ENCODE measurements around the gene NPEPL1. TPM values are rescaled to one million over a fixed set of nuclear protein-coding genes. Genes with fewer than 3 reads are reported as not detected.

Gene NPEPL1
- total and polyA plus RNA-seq, 10 of the 15 experiments (the other 5 are each of a cell fraction or from before 2014, with no cell fraction given): 0.08 to 21.3 (median 10.2) TPM

GRCh38 chr20:58703765-58704371 is 11.3 kb downstream of the NPEPL1 start:
- H3K27ac ChIP-seq (ENCODE audit: control insufficient read depth, insufficient read depth): no peak overlapping the region
- ChIA-PET RAD21 (ENCODE audit: unreplicated experiment) (no interaction called here), POLR2A (no interaction called here), SMC1A (ENCODE audit: uncharacterized antibody, unreplicated experiment) (no interaction called here), CTCF (interaction anchor here (0.9 to 1.0 kb wide), 2 partner anchors 11 to 468 kb away, joined by 4 to 5 read pairs; no protein-coding TSS in a partner anchor)
- H3K4me1 ChIP-seq (ENCODE audit: control insufficient read depth, insufficient read depth, low read length): no peaks in the 10 kb centered on the region
- intact Hi-C loops (cut with micrococcal nuclease; ENCODE audit: unreplicated experiment): no loop called here
- no peaks in the 10 kb centered on the region for H3K27me3 ChIP-seq (replicated peaks in 1 of 2; ENCODE audit: control insufficient read depth in 2 of 2, insufficient read depth in 2 of 2, low read length in 1 of 2)
- no peak overlapping the region for H3K4me2 ChIP-seq (ENCODE audit: control insufficient read depth, insufficient read depth)
- no peaks in the 10 kb centered on the region for H4K20me1 ChIP-seq (ENCODE audit: control insufficient read depth, insufficient read depth)
- no peak for DNase-seq (ENCODE audit: low read depth, low spot score)
- no peak overlapping the region for H2AFZ ChIP-seq (ENCODE audit: control insufficient read depth, low read depth, low read length)
- H3K9me3 ChIP-seq (replicated peaks; ENCODE audit: control insufficient read depth, insufficient read depth, low read length): no peaks in the 10 kb centered on the region
- no peak for ATAC-seq
- no peak overlapping the region for H3K9ac ChIP-seq (ENCODE audit: control insufficient read depth, insufficient read depth, low read length)
- H3K4me3 ChIP-seq: no peak overlapping the region
- FAIRE-seq: no peak
- H3K79me2 ChIP-seq (ENCODE audit: control insufficient read depth, insufficient read depth, low read length): no peaks in the 10 kb centered on the region
- no TSS peak for BruUV-seq (replicated peaks)
- in situ Hi-C loops (cut with MboI): no loop called here
- 94% methylated on average over 12 of the region's 12 CpGs for WGBS (ENCODE audit: insufficient coverage, insufficient replicate concordance, low lambda C conversion rate, missing lambda C conversion rate)
- H3K36me3 ChIP-seq (ENCODE audit: control insufficient read depth in 2 of 2, insufficient read depth in 2 of 2, low read length in 1 of 2): peaks cover 0 to 3% of the 10 kb centered on the region in 2 experiments; a peak in 3 of 4 replicates
- TF ChIP-seq NFYA (IDR thresholded peaks at IDR 0.05; ENCODE audit: borderline replicate concordance, low read depth, low read length) (no peak), NBN (IDR thresholded peaks at IDR 0.05) (no peak), CHD1 (IDR thresholded peaks at IDR 0.05; ENCODE audit: low read depth, low read length) (no peak), SUPT20H (IDR thresholded peaks at IDR 0.05; ENCODE audit: borderline replicate concordance, control insufficient read depth, low read depth, low read length) (no peak), RB1 (IDR thresholded peaks at IDR 0.05; ENCODE audit: borderline replicate concordance) (no peak), PAX8 (IDR thresholded peaks at IDR 0.05) (no peak)

- Histone ChIP-seq H3K4me1 (ENCODE audit: control insufficient read depth, insufficient read depth, low read length) (no peaks in the 10 kb centered on the region), H3K9me3 (replicated peaks; ENCODE audit: control insufficient read depth, insufficient read depth, low read length) (no peaks in the 10 kb centered on the region), H2AFZ (ENCODE audit: control insufficient read depth, low read depth, low read length) (no peak overlapping the region), H3K9ac (ENCODE audit: control insufficient read depth, insufficient read depth, low read length) (no peak overlapping the region), H3K27ac (ENCODE audit: control insufficient read depth, insufficient read depth) (no peak overlapping the region), H3K4me3 (no peak overlapping the region), H3K79me2 (ENCODE audit: control insufficient read depth, insufficient read depth, low read length) (no peaks in the 10 kb centered on the region), H4K20me1 (ENCODE audit: control insufficient read depth, insufficient read depth) (no peaks in the 10 kb centered on the region), H3K36me3 (ENCODE audit: control insufficient read depth in 2 of 2, insufficient read depth in 2 of 2, low read length in 1 of 2) (peaks cover 0 to 3% of the 10 kb centered on the region in 2 experiments; a peak in 2 of 4 replicates), H3K4me2 (ENCODE audit: control insufficient read depth, insufficient read depth) (no peak overlapping the region), H3K27me3 (replicated peaks in 1 of 2; ENCODE audit: control insufficient read depth in 2 of 2, insufficient read depth in 2 of 2, low read length in 1 of 2) (no peaks in the 10 kb centered on the region)
- ChIA-PET CTCF (interaction anchor here (1.0 to 1.2 kb wide), 2 partner anchors 434 to 469 kb away, joined by 3 to 4 read pairs; no protein-coding TSS in a partner anchor), POLR2A (no interaction called here), SMC1A (ENCODE audit: uncharacterized antibody, unreplicated experiment) (interaction anchor here (1.4 kb wide), 1 partner anchor 468 kb away, joined by 5 read pairs; no protein-coding TSS in a partner anchor), RAD21 (ENCODE audit: unreplicated experiment) (no interaction called here)
- WGBS (ENCODE audit: insufficient coverage, insufficient replicate concordance, low lambda C conversion rate, missing lambda C conversion rate): 94% methylated on average over 14 of the region's 14 CpGs
- in situ Hi-C loops (cut with MboI) (no loop called here), intact Hi-C loops (cut with micrococcal nuclease; ENCODE audit: unreplicated experiment) (no loop called here)
- TF ChIP-seq, protein P1, sequence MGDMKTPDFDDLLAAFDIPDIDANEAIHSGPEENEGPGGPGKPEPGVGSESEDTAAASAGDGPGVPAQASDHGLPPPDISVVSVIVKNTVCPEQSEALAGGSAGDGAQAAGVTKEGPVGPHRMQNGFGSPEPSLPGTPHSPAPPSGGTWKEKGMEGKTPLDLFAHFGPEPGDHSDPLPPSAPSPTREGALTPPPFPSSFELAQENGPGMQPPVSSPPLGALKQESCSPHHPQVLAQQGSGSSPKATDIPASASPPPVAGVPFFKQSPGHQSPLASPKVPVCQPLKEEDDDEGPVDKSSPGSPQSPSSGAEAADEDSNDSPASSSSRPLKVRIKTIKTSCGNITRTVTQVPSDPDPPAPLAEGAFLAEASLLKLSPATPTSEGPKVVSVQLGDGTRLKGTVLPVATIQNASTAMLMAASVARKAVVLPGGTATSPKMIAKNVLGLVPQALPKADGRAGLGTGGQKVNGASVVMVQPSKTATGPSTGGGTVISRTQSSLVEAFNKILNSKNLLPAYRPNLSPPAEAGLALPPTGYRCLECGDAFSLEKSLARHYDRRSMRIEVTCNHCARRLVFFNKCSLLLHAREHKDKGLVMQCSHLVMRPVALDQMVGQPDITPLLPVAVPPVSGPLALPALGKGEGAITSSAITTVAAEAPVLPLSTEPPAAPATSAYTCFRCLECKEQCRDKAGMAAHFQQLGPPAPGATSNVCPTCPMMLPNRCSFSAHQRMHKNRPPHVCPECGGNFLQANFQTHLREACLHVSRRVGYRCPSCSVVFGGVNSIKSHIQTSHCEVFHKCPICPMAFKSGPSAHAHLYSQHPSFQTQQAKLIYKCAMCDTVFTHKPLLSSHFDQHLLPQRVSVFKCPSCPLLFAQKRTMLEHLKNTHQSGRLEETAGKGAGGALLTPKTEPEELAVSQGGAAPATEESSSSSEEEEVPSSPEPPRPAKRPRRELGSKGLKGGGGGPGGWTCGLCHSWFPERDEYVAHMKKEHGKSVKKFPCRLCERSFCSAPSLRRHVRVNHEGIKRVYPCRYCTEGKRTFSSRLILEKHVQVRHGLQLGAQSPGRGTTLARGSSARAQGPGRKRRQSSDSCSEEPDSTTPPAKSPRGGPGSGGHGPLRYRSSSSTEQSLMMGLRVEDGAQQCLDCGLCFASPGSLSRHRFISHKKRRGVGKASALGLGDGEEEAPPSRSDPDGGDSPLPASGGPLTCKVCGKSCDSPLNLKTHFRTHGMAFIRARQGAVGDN (IDR thresholded peaks at IDR 0.05): no peak
- TF ChIP-seq GATAD2B (conservative IDR thresholded peaks at IDR 0.05; ENCODE audit: low read depth) (no peak), CBX3 (IDR thresholded peaks at IDR 0.05; ENCODE audit: borderline replicate concordance, low read depth) (no peak)
- FAIRE-seq (no peak), ATAC-seq (no peak), DNase-seq (ENCODE audit: low read depth, low spot score) (no peak)
- BruUV-seq (replicated peaks): no TSS peak
Measured at GRCh38 chr20:58705208-58705926, 12.8 kb downstream of the NPEPL1 start.

Measured in GM12878 (cell line).